RPMI7951 (cell line): ENCODE data around the gene RBPJL. TPM values are rescaled to one million over a fixed set of nuclear protein-coding genes. Genes with fewer than 3 reads are reported as not detected.
A peak's percentile ranks its signal among the peaks of the same experiment; 100 is the strongest.

Experiments used
- DNase-seq: peaks from one replicate; pipeline ENCODE4 v3.0.0-alpha.2; 2012; ENCODE audit warnings: low read depth
- total RNA-seq: library from RNA; depleted of rRNA; stranded (reverse); fragments of >200 nt; shearing (Covaris generic); gene quantifications from 2 replicates; pipeline ENCODE4 v1.2.3, GENCODE V29; 2014

RBPJL gene
- total RNA-seq, 1 experiment from 2014 or later, result not detected

- no peak for DNase-seq
These were observed 9.8 kb downstream of the RBPJL start for GRCh38 chr20:45316150-45317080.

- DNase-seq, result no peak
These were observed 11.2 kb downstream of the RBPJL start for GRCh38 chr20:45317826-45318225.

DNA sequence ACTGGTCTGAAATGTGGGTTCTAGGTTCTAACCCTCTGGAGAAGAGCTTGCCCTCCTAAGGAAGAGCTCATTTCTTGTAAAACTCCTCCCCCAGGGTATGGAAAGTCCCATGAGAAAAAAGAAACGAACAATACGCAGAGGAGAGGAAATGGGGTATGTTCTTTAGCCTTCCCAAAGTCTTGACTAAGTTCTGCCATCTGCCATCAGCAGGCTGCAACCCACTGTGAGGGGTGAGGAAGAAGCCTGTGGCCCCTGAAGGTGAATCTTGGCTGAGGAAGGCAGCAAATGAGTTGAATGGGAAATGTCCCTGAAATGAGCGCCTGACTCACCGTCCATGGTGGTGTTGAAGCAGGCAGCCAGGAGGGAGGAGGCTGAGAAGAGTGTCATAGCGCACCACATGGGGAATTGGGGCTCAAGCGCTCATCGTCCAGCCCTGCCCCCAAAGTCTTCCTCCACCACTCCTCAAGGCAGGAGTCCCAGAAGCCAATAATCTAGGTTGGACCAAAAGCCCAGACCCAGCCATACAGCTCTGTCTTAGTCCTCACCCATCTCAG lies 11.8 kb downstream of the RBPJL start:
- no peak for DNase-seq

GRCh38 chr20:45318948-45319347 lies 12.3 kb downstream of the RBPJL start:
- DNase-seq, result no peak

GRCh38 chr20:45320948-45321595 lies 14.4 kb downstream of the RBPJL start:
- DNase-seq, result no peak

- DNase-seq, result peak; percentile 80
These were observed 16.3 kb downstream of the RBPJL start for GRCh38 chr20:45322952-45323383.

DNA sequence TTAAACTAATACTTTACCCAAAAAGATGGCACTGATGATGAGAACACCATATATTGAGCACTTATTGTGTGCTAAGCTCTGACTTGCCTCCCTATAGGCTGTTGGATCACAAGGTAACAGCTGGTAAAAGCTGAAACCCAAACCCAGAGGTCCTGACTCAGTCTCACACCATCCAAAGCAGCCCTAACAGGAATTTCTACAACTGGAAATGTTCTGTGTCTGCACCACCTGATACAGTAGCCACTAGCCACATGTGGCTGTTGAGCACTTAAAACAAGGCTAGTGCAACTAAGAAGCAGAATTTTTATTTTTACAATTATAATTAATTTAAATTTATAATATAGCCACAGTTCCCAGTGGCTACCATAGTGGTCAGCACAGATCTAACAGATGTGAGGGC lies 17.1 kb downstream of the RBPJL start:
- no peak for DNase-seq

- DNase-seq, result no peak
These were observed 18.7 kb downstream of the RBPJL start for GRCh38 chr20:45325371-45325770.

GRCh38 chr20:45328451-45328850 lies 21.8 kb downstream of the RBPJL start:
- DNase-seq, result peak; percentile 28

- no peak for DNase-seq
These were observed 23.1 kb downstream of the RBPJL start for GRCh38 chr20:45329497-45330319.

- no peak for DNase-seq
These were observed 23.8 kb downstream of the RBPJL start for GRCh38 chr20:45330476-45330875.

DNA sequence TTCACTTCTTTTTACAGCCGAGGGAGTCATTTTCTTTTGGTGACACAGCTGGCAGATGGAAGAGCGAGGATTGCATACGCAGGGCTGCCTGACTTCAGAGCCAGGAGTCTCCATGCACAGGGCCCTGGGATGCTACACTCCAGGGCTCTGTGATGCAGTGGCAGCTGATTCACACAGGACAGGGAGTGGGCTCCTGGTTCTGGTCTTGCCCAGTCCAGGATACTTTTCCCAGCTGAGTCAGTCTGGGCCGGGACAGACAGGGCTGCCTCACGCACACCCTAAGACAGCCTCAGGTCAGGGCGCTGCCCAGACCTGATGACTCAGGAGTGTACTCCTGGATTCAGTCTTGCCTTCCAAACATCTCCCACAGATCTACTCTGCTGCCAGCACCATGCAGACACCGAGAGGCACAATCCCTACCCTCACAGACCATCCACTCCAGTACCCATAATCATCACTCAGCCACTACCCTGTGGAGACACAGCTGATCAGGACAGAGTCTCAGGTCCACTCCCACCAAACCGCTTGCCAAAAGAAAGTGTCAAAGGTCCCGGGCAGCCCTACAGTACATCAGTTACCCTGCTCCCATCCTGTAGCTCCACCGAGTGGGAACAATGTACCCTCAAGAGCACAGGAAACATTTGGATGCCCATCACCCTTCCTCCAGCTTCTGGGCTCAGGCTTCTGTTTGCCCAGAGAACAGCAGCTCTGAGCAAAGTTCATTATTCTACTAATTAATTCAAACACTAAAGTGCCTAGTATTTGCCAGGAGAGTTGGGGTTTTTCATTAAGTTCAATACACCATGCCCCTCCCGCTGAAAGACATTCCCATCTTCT lies 30.1 kb downstream of the RBPJL start:
- DNase-seq, result peak; percentile 98

- DNase-seq, result peak; percentile 93
These were observed 30.9 kb downstream of the RBPJL start for GRCh38 chr20:45337367-45338120.

DNA sequence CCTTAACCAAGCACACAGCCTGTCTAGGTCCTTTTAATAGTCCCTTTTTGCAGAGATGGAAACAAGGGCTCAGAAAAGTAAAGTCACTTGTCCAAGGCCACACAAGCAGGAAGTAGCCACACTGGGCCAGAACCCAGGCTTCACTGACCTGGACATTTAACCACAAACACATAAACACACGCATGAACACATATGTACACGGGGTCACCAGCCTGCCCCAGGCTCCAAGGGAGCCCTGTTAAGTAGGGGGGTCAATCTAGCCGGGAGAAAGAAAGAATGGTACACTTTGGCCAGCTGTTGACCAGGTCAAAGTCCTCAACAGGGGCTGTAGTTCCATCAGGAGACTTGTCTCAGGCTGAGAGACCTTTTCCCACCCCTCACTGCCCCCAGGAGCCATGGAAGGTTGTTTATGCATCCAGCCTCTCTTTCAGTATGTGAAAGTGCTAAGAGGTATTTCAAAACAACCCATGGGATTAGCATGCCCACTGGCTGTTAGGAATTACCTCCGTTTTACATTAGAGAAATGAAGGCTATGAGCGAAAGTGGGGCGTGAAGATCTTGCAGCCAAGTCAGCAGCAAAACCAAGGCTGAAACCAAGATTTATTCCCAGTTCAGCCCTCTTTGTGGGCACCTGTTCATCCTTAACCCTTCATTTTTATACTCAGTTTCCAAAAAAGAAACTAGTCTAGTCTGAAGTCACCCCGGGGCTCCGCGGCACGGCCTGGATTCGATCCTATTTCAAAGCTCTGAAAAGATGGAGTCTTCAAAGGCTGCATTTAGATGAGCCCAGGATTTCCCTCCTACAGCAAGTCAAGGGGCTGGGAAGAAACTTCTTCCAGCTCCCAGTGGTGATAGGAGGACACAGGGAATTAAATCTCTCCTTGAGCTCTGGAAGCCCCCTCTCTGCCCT lies 31.7 kb downstream of the RBPJL start:
- no peak for DNase-seq

DNA sequence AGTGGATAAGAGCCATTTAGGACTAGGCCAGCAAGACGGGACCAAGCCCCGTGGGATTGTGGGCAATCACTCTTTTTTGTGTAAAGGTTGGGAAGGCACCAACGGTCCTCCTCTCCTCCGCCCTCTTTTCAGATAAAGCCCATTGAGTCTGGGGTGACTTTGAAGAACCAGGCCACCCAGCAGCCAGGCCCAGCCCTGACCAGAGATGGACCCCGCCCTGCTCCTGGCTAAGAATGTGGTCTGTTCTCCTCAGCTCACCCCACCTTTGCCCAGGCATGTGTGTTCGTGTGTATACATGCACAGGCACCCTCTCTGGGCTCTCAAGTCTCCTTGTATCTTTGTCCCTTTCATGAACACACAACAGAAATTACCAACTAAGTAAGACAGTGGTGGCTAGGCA lies 32.4 kb downstream of the RBPJL start:
- DNase-seq, result no peak

- no peak for DNase-seq
These were observed 33.2 kb downstream of the RBPJL start for GRCh38 chr20:45339799-45340198.

GRCh38 chr20:45340236-45340847 lies 33.7 kb downstream of the RBPJL start:
- DNase-seq, result no peak

DNA sequence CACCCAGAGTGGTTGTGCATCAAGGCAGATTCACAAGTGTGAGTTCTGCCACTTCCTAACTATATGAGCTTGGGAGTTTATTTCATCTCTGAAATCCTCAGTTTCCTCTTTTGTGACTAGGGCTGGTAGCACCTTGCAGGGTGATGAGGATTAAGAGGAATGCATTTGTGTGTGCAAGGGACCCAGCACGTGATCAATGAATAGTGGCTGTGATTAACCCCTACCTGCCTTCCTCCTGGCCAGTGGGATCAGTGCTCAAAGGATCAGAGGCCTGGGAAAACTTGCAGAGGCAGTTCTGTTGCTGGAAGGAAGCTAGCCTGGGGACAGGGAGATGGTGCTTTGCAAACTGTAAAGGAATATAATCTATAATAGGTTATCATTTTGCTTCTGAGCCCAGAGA lies 34.3 kb downstream of the RBPJL start:
- no peak for DNase-seq

- DNase-seq, result no peak
These were observed 34.9 kb downstream of the RBPJL start for GRCh38 chr20:45341579-45341938.
